Endothelial cell of umbilical vein (primary cell): ENCODE data around the gene PXT1. TPM values are rescaled to one million over a fixed set of nuclear protein-coding genes. Genes with fewer than 3 reads are reported as not detected.

Experiments used
- BruUV-seq: library from RNA; stranded (reverse); fragments of 400-500 nt; replicated peaks from 2 replicates; lab custom pipeline; 2021; lab: Mats Ljungman, UMichigan
- CTCF ChIA-PET: fragments of 300-600, 350-600 bp; sonication (Branson Sonifier 250); formaldehyde crosslinking; loops from one replicate; lab custom pipeline; 2021; ENCODE audit warnings: antibody characterized with exemption, inconsistent platforms; lab: Charles Lee
- POLR2A ChIA-PET: fragments of 300-600, 350-600 bp; sonication (Branson Sonifier 250); formaldehyde crosslinking; loops from one replicate; lab custom pipeline; 2021; ENCODE audit warnings: antibody characterized with exemption, inconsistent platforms; lab: Charles Lee
- DNase-seq: peaks from one replicate; pipeline ENCODE4 v3.0.0-alpha.2; 2011; ENCODE audit warnings: low read depth, low spot score
- FAIRE-seq: peaks from 2 replicates; lab custom pipeline; 2011; peaks lifted over from hg19 to GRCh38; lab: Jason Lieb, UNC
- H2AFZ ChIP-seq: 2 replicates; pipeline ENCODE4 v1.6.0; 2012; ENCODE audit warnings: low read depth, low read length, control low read depth, inconsistent platforms
- H3K27ac ChIP-seq: 2 replicates; pipeline ENCODE4 v1.5.1; 2011; ENCODE audit warnings: low read depth, mild to moderate bottlenecking, control low read depth, low read length, moderate library complexity; ENCODE audit not compliant: insufficient read depth
- H3K27me3 ChIP-seq, 2 experiments: 2 replicates each; pipeline versions ENCODE4 v1.6.0 to v1.6.1; 2011; ENCODE audit warnings: low read length in 2 of 2, mixed read lengths in 1 of 2; ENCODE audit not compliant: control insufficient read depth in 2 of 2, insufficient read depth in 2 of 2
- H3K36me3 ChIP-seq, 2 experiments: 2 replicates in 1 of 2; 3 replicates in 1 of 2; pipeline ENCODE4 v1.5.1; 2011; ENCODE audit warnings: low read length in 2 of 2, mild to moderate bottlenecking in 1 of 2, moderate library complexity in 1 of 2; ENCODE audit not compliant: control insufficient read depth in 2 of 2, insufficient read depth in 2 of 2; ENCODE audit errors: extremely low read depth in 1 of 2
- H3K4me1 ChIP-seq: 3 replicates; pipeline ENCODE4 v1.5.1; 2011; ENCODE audit warnings: mild to moderate bottlenecking, low read length; ENCODE audit not compliant: control insufficient read depth, insufficient read depth; ENCODE audit errors: extremely low read depth
- H3K4me2 ChIP-seq: 2 replicates; pipeline ENCODE4 v1.6.1; 2011; ENCODE audit warnings: low read length, control low read depth, mixed read lengths; ENCODE audit not compliant: insufficient read depth
- H3K4me3 ChIP-seq, 3 experiments: fragments of 200-600 bp in 1 of 3; sonication (generic), shearing (Covaris generic) in 1 of 3; replicated peaks in 1 of 3; 2 replicates each; pipeline ENCODE4 v1.5.1; 2011 to 2016; ENCODE audit warnings: control low read depth in 3 of 3, low read length in 3 of 3, mild to moderate bottlenecking in 2 of 3, inconsistent platforms in 1 of 3, low read depth in 1 of 3, moderate library complexity in 1 of 3; ENCODE audit not compliant: insufficient read depth in 1 of 3
- H3K79me2 ChIP-seq: 2 replicates; pipeline ENCODE4 v1.6.0; 2012; ENCODE audit warnings: low read length, inconsistent platforms; ENCODE audit not compliant: control insufficient read depth, insufficient read depth
- H3K9ac ChIP-seq: replicated peaks from 2 replicates; pipeline ENCODE3; 2011; ENCODE audit warnings: low read length, control low read depth; ENCODE audit not compliant: insufficient read depth; ENCODE audit errors: extremely low read depth
- H3K9me1 ChIP-seq: replicated peaks from 3 replicates; pipeline ENCODE4 v1.6.0; 2011; ENCODE audit warnings: mild to moderate bottlenecking, low read length; ENCODE audit not compliant: control insufficient read depth, insufficient read depth; ENCODE audit errors: extremely low read depth
- H3K9me3 ChIP-seq: replicated peaks from 2 replicates; pipeline ENCODE4 v1.5.1; 2012; ENCODE audit warnings: low read length, inconsistent platforms; ENCODE audit not compliant: control insufficient read depth, insufficient read depth
- H4K20me1 ChIP-seq: replicated peaks from 2 replicates; pipeline ENCODE3; 2011; ENCODE audit warnings: mild to moderate bottlenecking, low read length; ENCODE audit not compliant: control insufficient read depth, insufficient read depth; ENCODE audit errors: extremely low read depth
- EZH2 ChIP-seq: IDR thresholded peaks from 2 replicates; pipeline ENCODE4 v1.6.1; 2012; ENCODE audit warnings: borderline replicate concordance, low read depth, mild to moderate bottlenecking, moderate library complexity, low read length, inconsistent platforms; ENCODE audit not compliant: severe bottlenecking
- FOS ChIP-seq: IDR thresholded peaks from 2 replicates; pipeline ENCODE4 v1.6.1; 2011; ENCODE audit warnings: mild to moderate bottlenecking, low read length, moderate library complexity, borderline replicate concordance; ENCODE audit not compliant: insufficient read depth
- GATA2 ChIP-seq: IDR thresholded peaks from 2 replicates; pipeline ENCODE4 v1.7.0; 2011; ENCODE audit warnings: low read depth, mild to moderate bottlenecking, moderate library complexity, mixed read lengths, low read length; ENCODE audit not compliant: insufficient read length, insufficient read depth
- JUN ChIP-seq: IDR thresholded peaks from 2 replicates; pipeline ENCODE4 v1.6.1; 2011; ENCODE audit warnings: borderline replicate concordance, low read depth; ENCODE audit not compliant: insufficient read length, insufficient read depth
- MAX ChIP-seq: IDR thresholded peaks from 2 replicates; pipeline ENCODE4 v1.6.1; 2011; ENCODE audit not compliant: insufficient read depth, insufficient read length
- MYC ChIP-seq: IDR thresholded peaks from one replicate; pipeline ENCODE4 v1.6.1; 2011; ENCODE audit warnings: mild to moderate bottlenecking, low read depth, low read length
- POLR2A ChIP-seq: IDR thresholded peaks from 2 replicates; pipeline ENCODE4 v1.6.1; 2012; ENCODE audit warnings: low read depth, mild to moderate bottlenecking, control low read depth, low read length
- POLR2AphosphoS5 ChIP-seq: IDR thresholded peaks from 2 replicates; pipeline ENCODE4 v1.6.1; 2012; ENCODE audit warnings: low read depth, mild to moderate bottlenecking, control low read depth, low read length, moderate library complexity; ENCODE audit not compliant: insufficient read depth
- dilution Hi-C: fragments of 300-500 bp; cut with MboI; formaldehyde crosslinking; loops from one replicate; pipeline ENCODE4 v1.15.0; 2019; ENCODE audit warnings: low sequenced_read_pairs; ENCODE audit not compliant: extremely low pct_ligation_motif_present
- intact Hi-C: fragments of 100-400 bp; cut with micrococcal nuclease; formaldehyde crosslinking; loops from one replicate; pipeline ENCODE4 v1.10.0; 2022
- polyA plus RNA-seq, 4 experiments: library from polyadenylated mRNA; depleted of rRNA in 3 of 4; stranded (reverse) in 3 of 4; unstranded in 1 of 4; fragments of >200 nt; gene quantifications; 2 replicates each; pipeline versions ENCODE4 v1.2.1 to v1.2.3, GENCODE V29; 2011 to 2012; ENCODE audit warnings: missing spikeins in 1 of 4
- total RNA-seq: library from RNA; stranded (reverse); gene quantifications from 2 replicates; pipeline ENCODE4 v1.2.3, GENCODE V29; 2021
- TF ChIP-seq, protein P1 (sequence below), 2 donors: IDR thresholded peaks; 1 replicate in 1 of 2; 2 replicates in 1 of 2; pipeline ENCODE4 v1.5.1; 2011; ENCODE audit warnings: low read length in 2 of 2, mild to moderate bottlenecking in 2 of 2, moderate library complexity in 2 of 2, control low read depth in 1 of 2, inconsistent platforms in 1 of 2, low read depth in 1 of 2; ENCODE audit not compliant: insufficient read depth in 1 of 2; ENCODE audit errors: extremely low read depth in 1 of 2

Gene PXT1
- total and polyA plus RNA-seq, 2 donors (not counting 3 experiments of a cell fraction or from before 2014, with no cell fraction given), result not detected

- DNase-seq (no peak), FAIRE-seq (no peak)
- Histone ChIP-seq H4K20me1 (no peaks in the 10 kb centered on the region), H3K27me3 (no peaks in the 10 kb centered on the region), H3K27ac (no peak overlapping the region), H3K36me3 (peaks cover 6 to 16% of the 10 kb centered on the region in 2 experiments), H3K9ac (no peak overlapping the region), H3K79me2 (no peaks in the 10 kb centered on the region), H3K4me3 (no peak overlapping the region), H3K4me1 (no peaks in the 10 kb centered on the region), H2AFZ (no peak overlapping the region), H3K4me2 (no peak overlapping the region), H3K9me1 (no peaks in the 10 kb centered on the region), H3K9me3 (no peaks in the 10 kb centered on the region)
- ChIA-PET POLR2A (no interaction called here), CTCF (interaction anchor here (1.7 kb wide), 1 partner anchor 30 kb away, joined by 4 read pairs; no protein-coding TSS in a partner anchor)
- dilution Hi-C loops, result no loop called here
- no peak for TF ChIP-seq EZH2
- TF ChIP-seq POLR2A, result no peak
- TF ChIP-seq, protein P1, sequence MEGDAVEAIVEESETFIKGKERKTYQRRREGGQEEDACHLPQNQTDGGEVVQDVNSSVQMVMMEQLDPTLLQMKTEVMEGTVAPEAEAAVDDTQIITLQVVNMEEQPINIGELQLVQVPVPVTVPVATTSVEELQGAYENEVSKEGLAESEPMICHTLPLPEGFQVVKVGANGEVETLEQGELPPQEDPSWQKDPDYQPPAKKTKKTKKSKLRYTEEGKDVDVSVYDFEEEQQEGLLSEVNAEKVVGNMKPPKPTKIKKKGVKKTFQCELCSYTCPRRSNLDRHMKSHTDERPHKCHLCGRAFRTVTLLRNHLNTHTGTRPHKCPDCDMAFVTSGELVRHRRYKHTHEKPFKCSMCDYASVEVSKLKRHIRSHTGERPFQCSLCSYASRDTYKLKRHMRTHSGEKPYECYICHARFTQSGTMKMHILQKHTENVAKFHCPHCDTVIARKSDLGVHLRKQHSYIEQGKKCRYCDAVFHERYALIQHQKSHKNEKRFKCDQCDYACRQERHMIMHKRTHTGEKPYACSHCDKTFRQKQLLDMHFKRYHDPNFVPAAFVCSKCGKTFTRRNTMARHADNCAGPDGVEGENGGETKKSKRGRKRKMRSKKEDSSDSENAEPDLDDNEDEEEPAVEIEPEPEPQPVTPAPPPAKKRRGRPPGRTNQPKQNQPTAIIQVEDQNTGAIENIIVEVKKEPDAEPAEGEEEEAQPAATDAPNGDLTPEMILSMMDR (IDR thresholded peaks at IDR 0.05; ENCODE audit: extremely low read depth in 1 of 2, insufficient read depth in 1 of 2, low read depth in 1 of 2, low read length in 2 of 2), result no peak
- no peak for TF ChIP-seq FOS
- no peak for TF ChIP-seq JUN
- TF ChIP-seq MAX, result no peak
- TF ChIP-seq GATA2, result no peak
- no peak for TF ChIP-seq MYC
- TF ChIP-seq POLR2AphosphoS5, result no peak
- no TSS peak for BruUV-seq
- intact Hi-C loops, result no loop called here
Observed at GRCh38 chr6:36492092-36492491, 49.4 kb upstream of the PXT1 start.
